Right hindlimb (tissue), 1 donor: ENCODE results near the gene DCDC2.

Source experiments
- DNase-seq: peaks from one replicate; pipeline ENCODE4 v3.0.0-alpha.2; 2018

The DCDC2 gene

GRCh38 chr6:24140591-24140990, 217.3 kb downstream of the DCDC2 start:
- peak; percentile 92 for DNase-seq

- DNase-seq: no peak
Measured at GRCh38 chr6:24139639-24140038, 218.2 kb downstream of the DCDC2 start.

GRCh38 chr6:24139080-24139479, 218.8 kb downstream of the DCDC2 start:
- no peak for DNase-seq

- no peak for DNase-seq
Measured at GRCh38 chr6:24131751-24132150, 226.1 kb downstream of the DCDC2 start.

- DNase-seq: no peak
Measured at GRCh38 chr6:24127316-24127715, 230.5 kb downstream of the DCDC2 start.

- peak; percentile 76 for DNase-seq
Measured at GRCh38 chr6:24126586-24127192, 231.2 kb downstream of the DCDC2 start.

GRCh38 chr6:24125980-24126379, 231.9 kb downstream of the DCDC2 start, which contains the start of gene NRSN1:
Gene NRSN1, plus strand, starts transcription at chr6:24126215. Its CDS starts 8,113 bp downstream, at chr6:24134328.
- peak; percentile 30 for DNase-seq

GRCh38 chr6:24122139-24122538, 235.7 kb downstream of the DCDC2 start:
- no peak for DNase-seq
